Vein endothelial cell (primary cell): ENCODE data around the gene TMEM43. TPM values are rescaled to one million over a fixed set of nuclear protein-coding genes. Genes with fewer than 3 reads are reported as not detected.

Source experiments
- total RNA-seq: library from RNA; depleted of rRNA; stranded (reverse); fragments of >200 nt; gene quantifications from 2 replicates; pipeline ENCODE4 v1.2.3, GENCODE V29; 2012

The TMEM43 gene
- 126 and 139 TPM in 2 replicates for total RNA-seq

GRCh38 chr3:14124615-14125192 lies at the start of gene TMEM43, which contains the start of gene CHCHD4:
Gene TMEM43 (plus strand): TSS chr3:14125052. CDS start chr3:14125194, 142 bp downstream.
Gene CHCHD4 (minus strand): TSS chr3:14124870. CDS start chr3:14124676, 194 bp downstream.

GRCh38 chr3:14178247-14179113 lies 53.6 kb downstream of the TMEM43 start, which contains the start of the genes LSM3 and XPC:
Gene LSM3 (plus strand): TSS chr3:14178817. CDS start chr3:14178861, 44 bp downstream.
Gene XPC (minus strand): TSS chr3:14178601. CDS start chr3:14178568, 33 bp downstream.

Other genes starting within 250 kb of the TMEM43 start
- gene WNT7A, start 245.0 kb upstream of the TMEM43 start, total RNA-seq, result not detected in 2 replicates
- 8.2 and 11.0 TPM in 2 replicates for gene CHCHD4, start 182 bp upstream of the TMEM43 start, total RNA-seq
- gene XPC, start 53.5 kb downstream of the TMEM43 start, total RNA-seq, result 41.5 and 41.8 TPM in 2 replicates
- gene LSM3, start 53.8 kb downstream of the TMEM43 start, total RNA-seq, result 6.5 and 9.6 TPM in 2 replicates